T-helper 1 cell treated with Interleukin-12 subunit alpha and Interleukin-12 subunit beta and Interleukin-4 antibody, amounts not matched to agents 30 ng/mL and 1 ng/mL, for 36 hours (primary cell): ENCODE data around the gene TCN1. TPM values are rescaled to one million over a fixed set of nuclear protein-coding genes. Genes with fewer than 3 reads are reported as not detected.

Source experiments
- intact Hi-C: fragments of 100-400 bp; cut with micrococcal nuclease; formaldehyde crosslinking; loops from one replicate; pipeline ENCODE4 v1.15.1; 2024
- total RNA-seq: library from RNA; stranded (reverse); gene quantifications from 2 replicates; pipeline ENCODE4 v1.2.3, GENCODE V29; 2022

TCN1 gene
- total RNA-seq, 1 donor from 2014 or later: not detected

DNA sequence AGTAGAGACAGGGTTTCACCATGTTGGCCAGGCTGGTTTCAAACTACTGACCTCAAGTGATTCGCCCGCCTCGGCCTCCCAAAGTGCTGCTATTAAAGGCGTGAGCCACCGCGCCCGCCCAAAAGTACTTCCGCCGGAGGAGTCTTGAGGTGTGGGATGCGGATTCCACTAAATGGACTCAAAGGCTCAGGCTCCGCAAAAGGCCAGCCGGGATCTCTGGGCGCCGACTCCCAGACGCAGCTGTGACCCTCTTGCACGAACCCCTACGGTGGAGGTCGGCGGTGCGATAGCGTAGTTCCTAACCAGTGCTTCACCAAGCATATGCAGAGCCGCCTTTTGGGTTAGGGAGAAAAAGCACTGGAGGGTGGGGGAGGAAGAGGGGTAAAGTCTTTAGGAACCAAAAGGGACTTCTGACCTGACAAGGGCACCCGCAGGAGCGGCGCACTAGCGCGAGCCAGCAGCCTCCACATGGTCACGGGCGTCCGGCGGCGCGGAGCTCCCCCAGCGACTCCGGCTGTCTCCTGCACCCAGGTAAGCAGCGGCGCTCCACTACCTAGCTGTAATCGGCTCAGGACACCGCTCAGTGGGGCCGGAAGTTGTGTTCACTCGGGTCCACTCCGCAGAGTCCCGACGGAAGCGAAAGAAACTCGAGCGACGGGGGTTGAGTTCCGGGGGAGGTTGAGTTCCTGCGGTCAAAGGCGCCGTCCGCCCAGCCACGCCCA is 55.9 kb downstream of the TCN1 start, which contains the start of gene MRPL16:
MRPL16 (minus strand) TSS at position 590 of the 722 bp plus-strand sequence; CDS start at position 470, 120 bp downstream.
- intact Hi-C loops: loop anchor here (1.0 to 5.0 kb wide), 9 partner anchors 8 to 1233 kb away; partner anchors contain the start of genes DTX4, FAM111A, LPXN and PATL1

DNA sequence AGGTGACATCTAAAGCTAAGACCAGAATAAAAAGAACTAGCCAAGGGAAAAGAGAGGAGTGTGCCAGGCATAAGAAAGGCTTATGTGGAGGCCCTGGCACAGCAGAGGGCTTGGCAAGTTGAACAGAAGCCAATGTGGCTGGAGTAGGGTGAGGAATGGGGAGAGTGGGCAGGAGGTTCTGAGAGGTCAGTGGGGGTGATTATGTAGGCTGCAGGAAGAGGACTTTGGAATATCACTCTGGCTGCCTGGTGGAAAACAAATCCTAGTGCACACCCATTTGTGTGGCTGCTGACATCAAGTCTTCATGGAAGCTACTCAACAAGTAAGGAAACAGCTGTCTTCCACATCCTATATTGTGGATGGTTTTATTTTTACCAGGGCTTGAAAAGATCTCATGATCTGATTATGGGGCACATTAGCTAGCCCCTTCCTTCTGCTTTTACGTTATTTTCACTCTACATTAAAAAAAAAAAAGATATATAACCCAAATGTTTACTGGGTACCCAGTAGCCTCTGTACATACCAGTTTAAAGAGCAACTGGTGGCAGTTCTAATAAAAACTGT is 59.2 kb downstream of the TCN1 start:
- intact Hi-C loops: no loop called here

DNA sequence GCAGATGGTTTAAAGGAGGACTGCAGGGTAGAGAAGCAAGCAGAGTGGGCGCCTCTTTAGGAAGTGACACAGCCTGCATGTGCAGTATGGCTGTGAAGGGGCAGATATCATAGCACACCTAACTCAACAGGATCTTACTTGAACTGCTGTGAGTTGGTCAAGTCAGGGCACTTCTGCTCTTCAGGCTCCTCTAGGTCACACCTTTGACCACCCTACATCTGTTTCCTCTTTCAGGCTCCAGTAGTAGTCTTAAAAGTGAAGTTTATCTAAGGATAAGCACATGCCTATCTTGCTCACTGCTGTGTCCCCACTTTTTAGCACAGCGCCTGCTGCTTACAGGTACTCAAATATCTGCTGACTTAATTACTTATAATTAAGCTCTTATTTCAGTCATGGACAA is 62.2 kb downstream of the TCN1 start:
- intact Hi-C loops: no loop called here

Other genes starting within 250 kb of the TCN1 start
- gene PATL1, start 197.4 kb downstream of the TCN1 start, total RNA-seq: 57.6 and 60.8 TPM in 2 replicates
- not detected in 2 replicates for gene OR10V1, start 152.6 kb downstream of the TCN1 start, total RNA-seq
- gene STX3, start 111.1 kb downstream of the TCN1 start, total RNA-seq: 88.0 and 94.7 TPM in 2 replicates
- 67.0 and 68.2 TPM in 2 replicates for gene MRPL16, start 55.7 kb downstream of the TCN1 start, total RNA-seq
- gene CBLIF, start 21.0 kb downstream of the TCN1 start, total RNA-seq: not detected in 2 replicates
- not detected in 2 replicates for gene OOSP3, start 12.3 kb upstream of the TCN1 start, total RNA-seq
- gene OOSP1, start 71.9 kb upstream of the TCN1 start, total RNA-seq: 0.27 TPM in 1 of 2 replicates, not detected in the other
- gene OOSP4A, start 97.5 kb upstream of the TCN1 start, total RNA-seq: not detected in 2 replicates
- gene OOSP4B, start 150.7 kb upstream of the TCN1 start, total RNA-seq: not detected in 2 replicates
- not detected in 2 replicates for gene OOSP2, start 173.9 kb upstream of the TCN1 start, total RNA-seq
- gene MS4A3, start 190.2 kb upstream of the TCN1 start, total RNA-seq: not detected in 2 replicates
- gene MS4A2, start 222.2 kb upstream of the TCN1 start, total RNA-seq: not detected in 2 replicates